ENCODE results near the gene ATP1A3.

DNA sequence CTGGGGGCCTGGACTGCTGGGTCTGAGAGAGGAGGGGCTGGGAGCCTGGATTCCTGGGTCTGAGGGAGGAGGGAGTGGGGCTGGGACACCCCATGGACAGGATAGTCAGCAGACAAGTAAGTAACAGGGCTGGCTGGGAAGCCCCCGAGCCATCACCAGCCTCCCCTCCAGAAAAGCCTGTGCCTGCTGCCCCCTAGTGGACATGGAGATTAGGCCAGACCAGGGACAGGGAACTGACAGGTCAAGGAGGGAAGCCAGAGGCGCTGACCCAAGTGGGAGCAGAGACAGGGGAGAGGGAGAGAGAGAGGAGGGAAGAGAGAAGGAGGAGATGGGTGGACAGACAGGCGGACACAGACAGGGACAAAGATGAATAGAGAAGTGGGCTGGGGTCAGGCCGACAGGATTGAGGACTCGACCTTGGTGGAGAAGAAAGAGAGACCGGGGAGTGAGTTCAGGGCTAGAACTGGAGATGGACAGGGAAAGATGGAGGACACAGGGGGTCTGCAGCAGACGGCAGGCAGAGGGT is 59.1 kb downstream of the ATP1A3 start:
- TF ChIP-seq POLR2AphosphoS5 (IDR thresholded peaks at IDR 0.05) (no peak), POLR2A (IDR thresholded peaks at IDR 0.05) (no peak)
- TF ChIP-seq, protein P1, sequence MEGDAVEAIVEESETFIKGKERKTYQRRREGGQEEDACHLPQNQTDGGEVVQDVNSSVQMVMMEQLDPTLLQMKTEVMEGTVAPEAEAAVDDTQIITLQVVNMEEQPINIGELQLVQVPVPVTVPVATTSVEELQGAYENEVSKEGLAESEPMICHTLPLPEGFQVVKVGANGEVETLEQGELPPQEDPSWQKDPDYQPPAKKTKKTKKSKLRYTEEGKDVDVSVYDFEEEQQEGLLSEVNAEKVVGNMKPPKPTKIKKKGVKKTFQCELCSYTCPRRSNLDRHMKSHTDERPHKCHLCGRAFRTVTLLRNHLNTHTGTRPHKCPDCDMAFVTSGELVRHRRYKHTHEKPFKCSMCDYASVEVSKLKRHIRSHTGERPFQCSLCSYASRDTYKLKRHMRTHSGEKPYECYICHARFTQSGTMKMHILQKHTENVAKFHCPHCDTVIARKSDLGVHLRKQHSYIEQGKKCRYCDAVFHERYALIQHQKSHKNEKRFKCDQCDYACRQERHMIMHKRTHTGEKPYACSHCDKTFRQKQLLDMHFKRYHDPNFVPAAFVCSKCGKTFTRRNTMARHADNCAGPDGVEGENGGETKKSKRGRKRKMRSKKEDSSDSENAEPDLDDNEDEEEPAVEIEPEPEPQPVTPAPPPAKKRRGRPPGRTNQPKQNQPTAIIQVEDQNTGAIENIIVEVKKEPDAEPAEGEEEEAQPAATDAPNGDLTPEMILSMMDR (IDR thresholded peaks at IDR 0.05) = peak; percentile 75 to 77 (median 76)
